IPS-18c (cell line): ENCODE results near the gene KCNJ10.
A peak's percentile ranks its signal among the peaks of the same experiment; 100 is the strongest.

Experiments used
- H3K4me3 ChIP-seq: 2 replicates; pipeline ENCODE4 v1.7.0; 2013; ENCODE audit warnings: low read depth, mild to moderate bottlenecking, low read length, moderate library complexity; ENCODE audit not compliant: insufficient read depth
- H3K9me3 ChIP-seq: one replicate; pipeline ENCODE4 v1.6.1; 2013; ENCODE audit warnings: mild to moderate bottlenecking, low read length, moderate library complexity; ENCODE audit not compliant: control insufficient read depth, insufficient read depth

Gene KCNJ10

GRCh38 chr1:160101717-160102522, 32.0 kb upstream of the KCNJ10 start:
- Histone ChIP-seq H3K9me3 (no peaks in the 10 kb centered on the region), H3K4me3 (no peak overlapping the region)

- H3K4me3 ChIP-seq: no peak overlapping the region
- no peaks in the 10 kb centered on the region for H3K9me3 ChIP-seq
Observed at GRCh38 chr1:160101037-160101716, 31.2 kb upstream of the KCNJ10 start.

GRCh38 chr1:160099716-160100375, 29.9 kb upstream of the KCNJ10 start:
- Histone ChIP-seq H3K4me3 (no peak overlapping the region), H3K9me3 (no peaks in the 10 kb centered on the region)

- Histone ChIP-seq H3K4me3 (peak overlapping the region; percentile 64), H3K9me3 (no peaks in the 10 kb centered on the region)
Observed at GRCh38 chr1:160098852-160099561, 29.0 kb upstream of the KCNJ10 start.

GRCh38 chr1:160097911-160098851, 28.2 kb upstream of the KCNJ10 start, which contains the start of gene IGSF8:
Gene IGSF8 (minus strand): TSS chr1:160098619. CDS start chr1:160098472, 147 bp downstream.
- Histone ChIP-seq H3K4me3 (peak within 1 kb of the TSS; percentile 71), H3K9me3 (no peaks in the 10 kb centered on the region)

- Histone ChIP-seq H3K4me3 (peak overlapping the region; percentile 71), H3K9me3 (no peaks in the 10 kb centered on the region)
Observed at GRCh38 chr1:160097151-160097910, 27.4 kb upstream of the KCNJ10 start.

DNA sequence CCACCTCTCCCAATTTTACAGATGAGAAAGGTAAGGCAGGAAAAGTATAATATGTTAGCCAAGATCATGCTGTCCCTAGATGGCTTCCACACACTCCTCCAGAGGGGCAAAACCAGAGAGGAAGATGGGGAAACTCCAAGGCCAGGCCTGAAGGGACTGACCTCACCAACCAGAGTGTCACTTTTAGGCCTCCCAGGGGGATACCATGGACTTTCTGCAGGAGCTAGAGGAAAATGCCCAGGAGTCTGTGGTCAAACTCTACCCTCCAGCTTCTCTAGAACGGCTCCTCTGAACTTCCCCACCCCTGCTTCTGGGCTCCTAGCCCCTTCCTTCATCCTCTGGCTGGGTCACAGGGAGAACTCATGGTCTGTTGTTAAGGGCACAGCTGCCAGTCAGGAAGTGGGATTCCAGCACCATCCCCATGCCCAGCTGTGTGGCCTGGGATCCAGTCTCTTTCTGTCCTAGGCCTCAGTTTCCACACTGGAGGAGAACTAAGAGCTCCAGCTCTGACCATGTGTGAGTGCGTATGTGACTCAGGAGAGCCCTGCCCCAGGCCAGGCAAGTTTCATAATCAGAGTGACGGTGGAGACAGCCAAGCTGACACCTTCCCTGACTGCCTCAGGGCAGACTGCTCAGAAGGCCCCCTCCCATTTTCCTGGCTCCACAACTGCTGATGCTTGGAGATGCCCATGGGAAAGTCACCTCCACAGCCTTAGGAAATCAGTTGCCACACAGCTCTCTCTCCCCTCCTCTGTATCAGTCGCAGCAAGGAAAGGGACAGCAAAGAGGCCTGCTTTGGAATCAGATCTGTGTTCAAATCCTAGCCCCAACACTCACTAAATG, 26.5 kb upstream of the KCNJ10 start:
- H3K9me3 ChIP-seq: no peaks in the 10 kb centered on the region
- H3K4me3 ChIP-seq: peak overlapping the region; percentile 71

- no peaks in the 10 kb centered on the region for H3K9me3 ChIP-seq
- H3K4me3 ChIP-seq: peak overlapping the region; percentile 30
Observed at GRCh38 chr1:160095382-160096105, 25.6 kb upstream of the KCNJ10 start.

GRCh38 chr1:160094806-160095205, 24.8 kb upstream of the KCNJ10 start:
- Histone ChIP-seq H3K4me3 (no peak overlapping the region; the same call in 1 of the 2 replicates), H3K9me3 (no peaks in the 10 kb centered on the region)

- no peak overlapping the region for H3K4me3 ChIP-seq
Observed at GRCh38 chr1:160094291-160094625, 24.3 kb upstream of the KCNJ10 start.

GRCh38 chr1:160093624-160094290, 23.8 kb upstream of the KCNJ10 start:
- H3K9me3 ChIP-seq: no peaks in the 10 kb centered on the region

More at GRCh38 chr1:160094291-160094625, 24.3 kb upstream of the KCNJ10 start:
- no peaks in the 10 kb centered on the region for H3K9me3 ChIP-seq

DNA sequence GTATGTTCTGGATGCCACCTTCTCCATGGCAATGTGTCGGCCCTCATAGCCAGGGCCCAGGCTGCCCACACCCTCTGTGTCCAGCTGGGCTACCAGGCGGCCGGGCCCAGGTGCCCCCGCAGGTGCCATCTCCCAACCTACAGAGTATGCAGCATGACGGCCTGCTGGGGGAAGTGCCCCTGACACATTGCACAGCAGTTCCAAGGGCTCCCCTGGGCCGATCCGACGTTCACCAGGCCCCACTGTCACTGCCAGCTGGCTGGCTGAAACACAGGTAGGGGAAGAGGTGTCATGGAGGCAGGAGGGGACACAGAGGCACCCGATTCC, 23.1 kb upstream of the KCNJ10 start:
- no peaks in the 10 kb centered on the region for H3K9me3 ChIP-seq
- no peak overlapping the region for H3K4me3 ChIP-seq

More at GRCh38 chr1:160093624-160094290, 23.8 kb upstream of the KCNJ10 start:
- H3K4me3 ChIP-seq: no peak overlapping the region

- Histone ChIP-seq H3K4me3 (no peak overlapping the region), H3K9me3 (no peaks in the 10 kb centered on the region)
Observed at GRCh38 chr1:160092366-160093068, 22.6 kb upstream of the KCNJ10 start.
